HepG2 (cell line): ENCODE data around the gene NCOA7. TPM values are rescaled to one million over a fixed set of nuclear protein-coding genes. Genes with fewer than 3 reads are reported as not detected.

Source experiments
- ATF5 ChIP-seq: sonication (generic); formaldehyde crosslinking; IDR thresholded peaks from 2 replicates; pipeline ENCODE4 v1.4.0; 2020; ENCODE audit warnings: mild to moderate bottlenecking, low read depth, missing genetic modification reagents
- CCAR2 ChIP-seq: fragments of 200-400 bp; formaldehyde crosslinking; optimal IDR thresholded peaks from 2 replicates; pipeline ENCODE3; 2018; ENCODE audit warnings: low read depth, mild to moderate bottlenecking, low read length, moderate library complexity
- CCDC6 ChIP-seq: sonication (generic); formaldehyde crosslinking; IDR thresholded peaks from 2 replicates; pipeline ENCODE4 v1.8.1; 2022; ENCODE audit warnings: mild to moderate bottlenecking, missing genetic modification reagents, moderate library complexity
- IKZF1 ChIP-seq: fragments of 450-650 bp; IDR thresholded peaks from 2 replicates; pipeline ENCODE4 v1.7.1; 2016
- KLF9 ChIP-seq: IDR thresholded peaks from 2 replicates; pipeline ENCODE4 v1.6.1; 2016; ENCODE audit warnings: low read depth
- PATZ1 ChIP-seq: sonication (generic); formaldehyde crosslinking; IDR thresholded peaks from 2 replicates; pipeline ENCODE4 v1.4.0; 2020; ENCODE audit warnings: missing genetic modification reagents
- U2AF2 ChIP-seq: fragments of 200-400 bp; formaldehyde crosslinking; IDR thresholded peaks from 2 replicates; pipeline ENCODE4 v1.6.1; 2017; ENCODE audit warnings: low read depth, mild to moderate bottlenecking, low read length
- ZBTB21 ChIP-seq: sonication (generic); formaldehyde crosslinking; IDR thresholded peaks from 2 replicates; pipeline ENCODE4 v1.4.0; 2020; ENCODE audit warnings: missing genetic modification reagents
- ZMYM2 ChIP-seq: sonication (generic); formaldehyde crosslinking; IDR thresholded peaks from 2 replicates; pipeline ENCODE4 v1.8.0; 2022; ENCODE audit warnings: mild to moderate bottlenecking, missing genetic modification reagents
- ZNF382 ChIP-seq: sonication (generic); formaldehyde crosslinking; IDR thresholded peaks from 2 replicates; pipeline ENCODE4 v1.5.0; 2020; ENCODE audit warnings: missing genetic modification reagents, mild to moderate bottlenecking, borderline replicate concordance
- ZNF543 ChIP-seq: sonication (generic); formaldehyde crosslinking; IDR thresholded peaks from 2 replicates; pipeline ENCODE4 v1.4.0; 2020; ENCODE audit warnings: mild to moderate bottlenecking, missing genetic modification reagents
- ZNF646 ChIP-seq: sonication (generic); formaldehyde crosslinking; IDR thresholded peaks from 2 replicates; pipeline ENCODE4 v1.9.0; 2021; ENCODE audit warnings: mild to moderate bottlenecking, missing genetic modification reagents
- polyA plus RNA-seq, 8 experiments: library from polyadenylated mRNA; depleted of rRNA in 3 of 8; stranded (reverse) in 7 of 8; unstranded in 1 of 8; fragments of >200 nt; fragmentation: Illumina TruSeq in 4 of 8; extraction: Trizol in 4 of 8; gene quantifications; 2 replicates each; pipeline versions ENCODE4 v1.2.1 to v1.2.3, GENCODE V29; 2011 to 2016; ENCODE audit warnings: low read depth in 4 of 8, missing spikeins in 1 of 8, mixed read lengths in 1 of 8; ENCODE audit not compliant: insufficient read depth in 1 of 8
- total RNA-seq, 5 experiments: library from RNA; depleted of rRNA; stranded (reverse); fragments of >200 nt; fragmentation: Illumina TruSeq; extraction: Trizol; gene quantifications; 2 replicates each; pipeline ENCODE4 v1.2.3, GENCODE V29; 2016; ENCODE audit warnings: low read depth in 1 of 5

The NCOA7 gene
- total and polyA plus RNA-seq, 2 of the 13 experiments (the other 11 are each of a cell fraction or from before 2014, with no cell fraction given) = 13.6 to 20.8 TPM

- TF ChIP-seq ZNF382 (CRISPR knock-in tag) (no peak), CCDC6 (CRISPR knock-in tag) (no peak), ZNF543 (CRISPR knock-in tag) (no peak), IKZF1 (no peak), ZNF646 (CRISPR knock-in tag) (no peak), ATF5 (no peak), KLF9 (CRISPR knock-in tag) (no peak), ZMYM2 (CRISPR knock-in tag) (no peak), CCAR2 (no peak), ZBTB21 (CRISPR knock-in tag) (no peak; the same call in 1 of the 2 replicates), PATZ1 (peak; percentile 65), U2AF2 (no peak)
Measured at GRCh38 chr6:125944434-125944816, 153.7 kb downstream of the NCOA7 start (continued).
